GM12878 (cell line): ENCODE results near the gene EPHA2. TPM values are rescaled to one million over a fixed set of nuclear protein-coding genes. Genes with fewer than 3 reads are reported as not detected.

Experiments
- ATAC-seq: fragments of 200-7000 bp; cut with Tn5 transposase; 3 replicates; pipeline ENCODE4 v1.9.1; 2020; ENCODE audit warnings: mild to moderate bottlenecking, moderate library complexity
- BruUV-seq: library from RNA; stranded (reverse); fragments of 400-500 nt; replicated peaks from 2 replicates; lab custom pipeline; 2021; lab: Mats Ljungman, UMichigan
- CTCF ChIA-PET: fragments of 300-600 bp; sonication (Branson Sonifier 250); formaldehyde crosslinking; extraction: SDS; loops from one replicate; lab custom pipeline; 2021; ENCODE audit warnings: inconsistent platforms; lab: Yijun Ruan, JAX
- POLR2A ChIA-PET: fragments of 350-600 bp; formaldehyde crosslinking; extraction: SDS; loops from one replicate; lab custom pipeline; 2021; ENCODE audit warnings: inconsistent platforms; lab: Charles Lee
- RAD21 ChIA-PET: fragments of 300-600 bp; sonication (Branson Sonifier 250); formaldehyde crosslinking; loops from one replicate; lab custom pipeline; 2023; ENCODE audit warnings: antibody characterized with exemption; ENCODE audit not compliant: unreplicated experiment; lab: Charles Lee
- SMC1A ChIA-PET: fragments of 300-600 bp; sonication (Branson Sonifier 250); formaldehyde crosslinking; loops from one replicate; lab custom pipeline; 2023; ENCODE audit not compliant: unreplicated experiment, uncharacterized antibody; lab: Charles Lee
- DNase-seq: peaks from one replicate; pipeline ENCODE4 v3.0.0-alpha.2; 2011; ENCODE audit warnings: low read depth, low spot score
- FAIRE-seq: peaks from 3 replicates; lab custom pipeline; 2011; peaks lifted over from hg19 to GRCh38; lab: Jason Lieb, UNC
- H2AFZ ChIP-seq: 2 replicates; pipeline ENCODE4 v1.6.0; 2011; ENCODE audit warnings: low read depth, low read length, control low read depth; ENCODE audit not compliant: control insufficient read depth
- H3K27ac ChIP-seq: 2 replicates; pipeline ENCODE4 v1.5.1; 2011; ENCODE audit warnings: control low read depth; ENCODE audit not compliant: control insufficient read depth, insufficient read depth
- H3K27me3 ChIP-seq, 2 experiments: replicated peaks in 1 of 2; 2 replicates each; pipeline versions ENCODE4 v1.6.0 to v1.6.1; 2011; ENCODE audit warnings: low read length in 1 of 2; ENCODE audit not compliant: control insufficient read depth in 2 of 2, insufficient read depth in 2 of 2
- H3K36me3 ChIP-seq, 2 experiments: 2 replicates each; pipeline ENCODE4 v1.5.1; 2011; ENCODE audit warnings: low read length in 1 of 2; ENCODE audit not compliant: control insufficient read depth in 2 of 2, insufficient read depth in 2 of 2
- H3K4me1 ChIP-seq: 2 replicates; pipeline ENCODE4 v1.6.1; 2011; ENCODE audit warnings: mild to moderate bottlenecking, low read length, moderate library complexity, mixed read lengths; ENCODE audit not compliant: control insufficient read depth, insufficient read depth
- H3K4me2 ChIP-seq: 2 replicates; pipeline ENCODE4 v1.6.0; 2011; ENCODE audit warnings: control low read depth; ENCODE audit not compliant: control insufficient read depth, insufficient read depth
- H3K4me3 ChIP-seq: fragments of 200-600 bp; sonication (generic); 2 replicates; pipeline ENCODE4 v1.5.1; 2016
- H3K79me2 ChIP-seq: 2 replicates; pipeline ENCODE4 v1.6.0; 2011; ENCODE audit warnings: low read length; ENCODE audit not compliant: control insufficient read depth, insufficient read depth
- H3K9ac ChIP-seq: 2 replicates; pipeline ENCODE4 v1.8.0; 2011; ENCODE audit warnings: low read length, control low read depth, mixed read lengths; ENCODE audit not compliant: control insufficient read depth, insufficient read depth
- H3K9me3 ChIP-seq: replicated peaks from 3 replicates; pipeline ENCODE4 v1.5.1; 2011; ENCODE audit warnings: mild to moderate bottlenecking, low read length; ENCODE audit not compliant: control insufficient read depth, insufficient read depth
- H4K20me1 ChIP-seq: 2 replicates; pipeline ENCODE4 v1.6.0; 2011; ENCODE audit not compliant: control insufficient read depth, insufficient read depth
- CBX3 ChIP-seq: fragments of 200-600 bp; sonication (generic); IDR thresholded peaks from 2 replicates; pipeline ENCODE4 v1.6.1; 2016; ENCODE audit warnings: low read depth, borderline replicate concordance
- CREB1 ChIP-seq: IDR thresholded peaks from 2 replicates; pipeline ENCODE4 v1.6.1; 2012; ENCODE audit warnings: low read depth, mild to moderate bottlenecking, inconsistent platforms
- CTCF ChIP-seq, 3 experiments: IDR thresholded peaks in 2 of 3; conservative IDR thresholded peaks in 1 of 3; 2 replicates each; pipeline ENCODE4 v1.5.1; 2011; ENCODE audit warnings: low read depth in 3 of 3, low read length in 3 of 3, mild to moderate bottlenecking in 3 of 3, control low read depth in 2 of 3, moderate library complexity in 2 of 3, inconsistent platforms in 1 of 3, mixed read lengths in 1 of 3; ENCODE audit not compliant: control insufficient read depth in 2 of 3, insufficient read depth in 1 of 3; ENCODE audit errors: extremely low read depth in 1 of 3
- NKRF ChIP-seq: fragments of 450-650 bp; conservative IDR thresholded peaks from 2 replicates; pipeline ENCODE4 v1.6.1; 2017; ENCODE audit warnings: mild to moderate bottlenecking, moderate library complexity
- NR2C1 ChIP-seq: fragments of 450-650 bp; IDR thresholded peaks from 2 replicates; pipeline ENCODE4 v1.6.1; 2017; ENCODE audit warnings: antibody characterized with exemption, mild to moderate bottlenecking, moderate library complexity
- SMC3 ChIP-seq: IDR thresholded peaks from 2 replicates; pipeline ENCODE4 v1.6.1; 2011; ENCODE audit warnings: low read length, improper control_type of control experiment, borderline replicate concordance
- SPI1 ChIP-seq: IDR thresholded peaks from 2 replicates; pipeline ENCODE4 v1.6.1; 2011; ENCODE audit warnings: low read depth, mild to moderate bottlenecking, low read length, moderate library complexity, borderline replicate concordance; ENCODE audit not compliant: insufficient read depth
- TCF12 ChIP-seq: IDR thresholded peaks from 2 replicates; pipeline ENCODE4 v1.6.1; 2011; ENCODE audit warnings: low read depth, mild to moderate bottlenecking, low read length
- WRNIP1 ChIP-seq: IDR thresholded peaks from 2 replicates; pipeline ENCODE4 v1.6.1; 2011; ENCODE audit warnings: low read depth, low read length, improper control_type of control experiment, borderline replicate concordance
- ZNF207 ChIP-seq: fragments of 450-650 bp; IDR thresholded peaks from 2 replicates; pipeline ENCODE4 v1.6.1; 2014; ENCODE audit warnings: antibody characterized with exemption, mild to moderate bottlenecking, borderline replicate concordance
- whole genome bisulfite sequencing: methylation state at CpG from one replicate; pipeline ENCODE4 v1.1.6; 2016; ENCODE audit warnings: low lambda C conversion rate; ENCODE audit not compliant: insufficient replicate concordance, insufficient coverage; ENCODE audit errors: missing lambda C conversion rate; 5-methylcytosine and 5-hydroxymethylcytosine counted together
- in situ Hi-C: fragments of 300-500 bp; cut with MboI; formaldehyde crosslinking; loops from 9 replicates; pipeline ENCODE4 v1.14.3; 2018; ENCODE audit warnings: mixed read lengths
- intact Hi-C: fragments of 100-400 bp; cut with micrococcal nuclease; formaldehyde crosslinking; loops from one replicate; pipeline ENCODE4 v1.14.2; 2022; ENCODE audit not compliant: unreplicated experiment
- polyA plus RNA-seq, 11 experiments: library from polyadenylated mRNA; depleted of rRNA in 4 of 11; unstranded in 6 of 11; stranded (reverse) in 5 of 11; fragments of >200 nt; fragmentation: Nextera tagmentation in 4 of 11; fragmentation: Illumina TruSeq in 1 of 11; extraction: Ambion mirVana in 4 of 11; extraction: Trizol in 1 of 11; gene quantifications; 1 replicate in 1 of 11; 2 replicates in 10 of 11; pipeline versions ENCODE4 v1.2.1 to v1.2.3, GENCODE V29; 2011 to 2016; ENCODE audit warnings: inconsistent platforms in 2 of 11, missing spikeins in 2 of 11, low read depth in 1 of 11
- total RNA-seq, 4 experiments: library from RNA; depleted of rRNA in 3 of 4; stranded (reverse); fragments of >200 nt in 3 of 4; fragmentation: Illumina TruSeq in 1 of 4; extraction: Trizol in 1 of 4; gene quantifications; 2 replicates each; pipeline versions ENCODE4 v1.2.1 to v1.2.3, GENCODE V29; 2013 to 2021

EPHA2 gene
- total and polyA plus RNA-seq, 10 of the 15 experiments (the other 5 are each of a cell fraction or from before 2014, with no cell fraction given), result 0.04 to 0.51 (median 0.23) TPM; not detected in 2

GRCh38 chr1:16119926-16120325, 35.9 kb downstream of the EPHA2 start:
- 54% methylated on average over 10 of the region's 10 CpGs for WGBS
- Histone ChIP-seq H4K20me1 (no peaks in the 10 kb centered on the region), H3K9ac (no peak overlapping the region), H3K4me3 (no peak overlapping the region), H3K79me2 (no peaks in the 10 kb centered on the region), H2AFZ (no peak overlapping the region), H3K36me3 (no peaks in the 10 kb centered on the region), H3K4me2 (no peak overlapping the region), H3K9me3 (no peaks in the 10 kb centered on the region), H3K27me3 (no peaks in the 10 kb centered on the region; a peak in 1 of 4 replicates), H3K4me1 (no peaks in the 10 kb centered on the region; the same call in 1 of the 2 replicates), H3K27ac (no peak overlapping the region)
- FAIRE-seq (no peak), DNase-seq (no peak), ATAC-seq (no peak)
- intact Hi-C loops (no loop called here), in situ Hi-C loops (no loop called here)
- ChIA-PET RAD21 (no interaction called here), POLR2A (no interaction called here), SMC1A (no interaction called here), CTCF (interaction anchor here (1.1 to 1.3 kb wide), 2 partner anchors 37 to 41 kb away, joined by 3 read pairs; no protein-coding TSS in a partner anchor)
- no TSS peak for BruUV-seq
- TF ChIP-seq TCF12, result no peak

- WGBS, result 9% methylated on average over 6 of the region's 6 CpGs
- CTCF ChIA-PET, result interaction anchor here (0.6 to 1.1 kb wide), 2 partner anchors 40 to 43 kb away, joined by 3 read pairs; no protein-coding TSS in a partner anchor
- POLR2A ChIA-PET, result no interaction called here
- RAD21 ChIA-PET, result no interaction called here
- in situ Hi-C loops (no loop called here), intact Hi-C loops (no loop called here)
- no peak overlapping the region for H2AFZ ChIP-seq
- H3K4me3 ChIP-seq, result no peak overlapping the region
- H3K4me1 ChIP-seq, result no peaks in the 10 kb centered on the region; the same call in 1 of the 2 replicates
- BruUV-seq, result no TSS peak
- SMC1A ChIA-PET, result no interaction called here
- H3K36me3 ChIP-seq, result no peaks in the 10 kb centered on the region
- H3K79me2 ChIP-seq, result no peaks in the 10 kb centered on the region
- no peaks in the 10 kb centered on the region for H3K9me3 ChIP-seq
- FAIRE-seq (no peak), ATAC-seq (no peak), DNase-seq (no peak)
- no peak overlapping the region for H3K9ac ChIP-seq
- no peaks in the 10 kb centered on the region; a peak in 1 of 4 replicates for H3K27me3 ChIP-seq
- H4K20me1 ChIP-seq, result no peaks in the 10 kb centered on the region
- H3K4me2 ChIP-seq, result no peak overlapping the region
- no peak overlapping the region for H3K27ac ChIP-seq
- no peak for TF ChIP-seq SMC3
- no peak for TF ChIP-seq ZNF207
- no peak for TF ChIP-seq NKRF
- no peak for TF ChIP-seq WRNIP1
- no peak for TF ChIP-seq CTCF (IDR thresholded peaks at IDR 0.05 in 2 of 3, conservative IDR thresholded peaks at IDR 0.05 in 1 of 3; ENCODE audit: control insufficient read depth in 2 of 3, extremely low read depth in 1 of 3, insufficient read depth in 1 of 3, low read depth in 3 of 3, low read length in 3 of 3)
- TF ChIP-seq CBX3, result no peak
- no peak for TF ChIP-seq SPI1
- TF ChIP-seq CREB1, result no peak
- TF ChIP-seq NR2C1, result no peak
These were observed 36.4 kb downstream of the EPHA2 start for GRCh38 chr1:16119504-16119903.
